SU-DHL-6 (cell line): ENCODE measurements around the gene MAD2L1BP.

ENCODE experiments used
- EZH2phosphoT487 ChIP-seq: fragments of 200-600 bp; sonication (generic), shearing (Covaris generic); conservative IDR thresholded peaks from 2 replicates; pipeline ENCODE4 v1.6.1; 2018; ENCODE audit warnings: mild to moderate bottlenecking, antibody characterized with exemption, low read length, moderate library complexity, mixed read lengths
- TF ChIP-seq, protein P1 (sequence below): fragments of 200-600 bp; sonication (generic); IDR thresholded peaks from one replicate; pipeline ENCODE4 v1.5.1; 2017; ENCODE audit warnings: antibody characterized with exemption, mild to moderate bottlenecking, low read length, moderate library complexity; ENCODE audit not compliant: insufficient read depth, poor library complexity, severe bottlenecking

DNA sequence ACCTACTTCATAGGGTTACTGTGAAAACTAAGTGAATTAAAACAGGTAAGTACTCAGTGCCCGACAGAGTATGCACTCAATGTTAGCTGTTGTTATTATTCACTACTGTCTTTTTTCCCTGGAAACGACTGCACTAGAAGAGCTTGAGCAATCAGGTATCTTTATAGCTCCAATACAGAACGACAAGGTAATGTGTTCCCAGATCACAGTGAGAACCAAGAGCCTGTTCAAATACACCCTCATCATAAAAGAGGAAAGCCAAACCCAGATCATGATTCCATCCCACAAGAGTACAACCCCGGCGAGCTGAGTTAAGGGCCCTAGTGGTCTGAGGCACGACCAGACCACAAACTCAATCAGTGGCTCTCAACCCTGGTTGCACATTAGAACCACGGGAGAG lies 42.1 kb downstream of the MAD2L1BP start:
- TF ChIP-seq, protein P1, sequence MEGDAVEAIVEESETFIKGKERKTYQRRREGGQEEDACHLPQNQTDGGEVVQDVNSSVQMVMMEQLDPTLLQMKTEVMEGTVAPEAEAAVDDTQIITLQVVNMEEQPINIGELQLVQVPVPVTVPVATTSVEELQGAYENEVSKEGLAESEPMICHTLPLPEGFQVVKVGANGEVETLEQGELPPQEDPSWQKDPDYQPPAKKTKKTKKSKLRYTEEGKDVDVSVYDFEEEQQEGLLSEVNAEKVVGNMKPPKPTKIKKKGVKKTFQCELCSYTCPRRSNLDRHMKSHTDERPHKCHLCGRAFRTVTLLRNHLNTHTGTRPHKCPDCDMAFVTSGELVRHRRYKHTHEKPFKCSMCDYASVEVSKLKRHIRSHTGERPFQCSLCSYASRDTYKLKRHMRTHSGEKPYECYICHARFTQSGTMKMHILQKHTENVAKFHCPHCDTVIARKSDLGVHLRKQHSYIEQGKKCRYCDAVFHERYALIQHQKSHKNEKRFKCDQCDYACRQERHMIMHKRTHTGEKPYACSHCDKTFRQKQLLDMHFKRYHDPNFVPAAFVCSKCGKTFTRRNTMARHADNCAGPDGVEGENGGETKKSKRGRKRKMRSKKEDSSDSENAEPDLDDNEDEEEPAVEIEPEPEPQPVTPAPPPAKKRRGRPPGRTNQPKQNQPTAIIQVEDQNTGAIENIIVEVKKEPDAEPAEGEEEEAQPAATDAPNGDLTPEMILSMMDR = no peak
- no peak for TF ChIP-seq EZH2phosphoT487
